Brain microvascular endothelial cell (primary cell): ENCODE data around the gene SOX5.

ENCODE experiments used
- DNase-seq: peaks from one replicate; pipeline ENCODE4 v3.0.0-alpha.2; 2020
- H3K27ac ChIP-seq: fragments of 250-450 bp; sonication (Bioruptor Pico); 2 replicates; pipeline ENCODE4 v1.5.1; 2020; ENCODE audit warnings: mild to moderate bottlenecking, moderate library complexity
- H3K27me3 ChIP-seq: fragments of 250-450 bp; sonication (Bioruptor Pico); replicated peaks from 2 replicates; pipeline ENCODE4 v1.5.1; 2020; ENCODE audit warnings: mild to moderate bottlenecking
- H3K36me3 ChIP-seq: fragments of 250-450 bp; sonication (Bioruptor Pico); replicated peaks from 2 replicates; pipeline ENCODE4 v1.5.1; 2020; ENCODE audit warnings: mild to moderate bottlenecking
- H3K4me3 ChIP-seq: 2 replicates; pipeline ENCODE4 v1.5.1; 2011; ENCODE audit warnings: low read depth, mild to moderate bottlenecking, control low read depth, low read length, moderate library complexity
- in situ Hi-C: cut with HindIII; loops from 2 replicates; pipeline ENCODE4 v1.10.0; 2017; ENCODE audit warnings: low sequenced_read_pairs, low pct_ligation_motif_present
- TF ChIP-seq, protein P1 (sequence below): IDR thresholded peaks from 2 replicates; pipeline ENCODE4 v1.5.1; 2011; ENCODE audit warnings: low read depth, mild to moderate bottlenecking, moderate library complexity, low read length, control low read depth, inconsistent platforms; ENCODE audit errors: missing control alignments

The SOX5 gene

DNA sequence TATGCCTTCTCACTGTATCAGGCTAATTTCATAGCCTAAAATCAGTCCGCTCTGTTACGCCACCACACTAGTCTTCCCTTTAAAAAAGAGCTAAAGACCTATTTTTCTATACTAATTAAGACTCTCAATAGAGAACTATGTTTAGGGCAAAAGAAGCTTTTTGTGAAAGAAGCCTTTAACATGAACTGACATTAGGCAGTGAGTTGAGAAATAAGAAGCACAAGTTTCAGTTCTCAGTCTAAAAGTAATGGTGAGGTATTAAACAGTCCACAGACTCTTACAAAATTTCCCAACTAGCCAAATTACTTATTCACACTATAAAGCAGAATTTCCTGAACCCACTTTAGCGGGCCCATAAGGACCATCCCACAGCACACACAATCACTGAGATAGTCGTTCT lies 93.7 kb downstream of the SOX5 start:
- TF ChIP-seq, protein P1, sequence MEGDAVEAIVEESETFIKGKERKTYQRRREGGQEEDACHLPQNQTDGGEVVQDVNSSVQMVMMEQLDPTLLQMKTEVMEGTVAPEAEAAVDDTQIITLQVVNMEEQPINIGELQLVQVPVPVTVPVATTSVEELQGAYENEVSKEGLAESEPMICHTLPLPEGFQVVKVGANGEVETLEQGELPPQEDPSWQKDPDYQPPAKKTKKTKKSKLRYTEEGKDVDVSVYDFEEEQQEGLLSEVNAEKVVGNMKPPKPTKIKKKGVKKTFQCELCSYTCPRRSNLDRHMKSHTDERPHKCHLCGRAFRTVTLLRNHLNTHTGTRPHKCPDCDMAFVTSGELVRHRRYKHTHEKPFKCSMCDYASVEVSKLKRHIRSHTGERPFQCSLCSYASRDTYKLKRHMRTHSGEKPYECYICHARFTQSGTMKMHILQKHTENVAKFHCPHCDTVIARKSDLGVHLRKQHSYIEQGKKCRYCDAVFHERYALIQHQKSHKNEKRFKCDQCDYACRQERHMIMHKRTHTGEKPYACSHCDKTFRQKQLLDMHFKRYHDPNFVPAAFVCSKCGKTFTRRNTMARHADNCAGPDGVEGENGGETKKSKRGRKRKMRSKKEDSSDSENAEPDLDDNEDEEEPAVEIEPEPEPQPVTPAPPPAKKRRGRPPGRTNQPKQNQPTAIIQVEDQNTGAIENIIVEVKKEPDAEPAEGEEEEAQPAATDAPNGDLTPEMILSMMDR = no peak
- Histone ChIP-seq H3K27me3 (no peaks in the 10 kb centered on the region), H3K36me3 (no peaks in the 10 kb centered on the region), H3K4me3 (no peak overlapping the region), H3K27ac (no peak overlapping the region)
- in situ Hi-C loops = no loop called here
- DNase-seq = no peak

DNA sequence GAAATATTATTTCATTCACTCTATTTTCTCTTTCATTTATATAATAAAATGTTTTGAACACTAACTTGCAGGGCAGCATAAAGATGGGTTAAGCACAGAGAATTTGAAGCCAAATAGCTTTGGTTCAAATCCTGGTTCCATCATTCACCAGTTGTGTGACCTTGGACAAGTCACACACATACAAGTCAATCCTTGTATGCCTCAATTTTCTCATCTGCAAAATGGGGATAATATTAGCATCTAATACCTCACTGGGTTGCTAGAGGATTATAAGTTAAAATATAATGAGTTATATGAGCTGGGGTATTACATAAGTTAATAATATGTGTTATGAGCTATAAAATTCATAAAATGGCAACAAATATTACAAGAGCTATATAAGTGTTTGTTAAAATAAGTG lies 94.9 kb downstream of the SOX5 start:
- H3K27me3 ChIP-seq = no peaks in the 10 kb centered on the region
- H3K4me3 ChIP-seq = no peak overlapping the region
- in situ Hi-C loops = no loop called here
- TF ChIP-seq, protein P1 = no peak
- no peaks in the 10 kb centered on the region for H3K36me3 ChIP-seq
- no peak overlapping the region for H3K27ac ChIP-seq
- no peak for DNase-seq

DNA sequence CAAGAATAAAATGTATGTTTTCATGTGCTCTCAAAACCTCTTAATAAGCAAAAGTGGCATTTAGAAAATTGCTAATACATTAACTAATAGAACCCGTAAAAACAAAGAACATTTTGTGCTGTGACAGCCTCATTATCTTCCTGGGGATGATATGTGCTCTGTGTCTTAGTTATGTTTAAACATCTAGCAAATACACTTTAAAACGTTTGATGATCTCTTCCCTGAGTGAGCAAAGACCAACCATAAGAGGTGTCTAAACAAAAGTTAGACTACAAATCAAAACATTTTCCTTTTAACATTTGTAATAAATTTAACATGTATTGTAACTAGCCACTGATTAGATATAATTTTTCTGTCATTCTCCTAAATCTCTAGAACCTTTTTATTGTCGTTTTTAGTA lies 95.8 kb downstream of the SOX5 start:
- Histone ChIP-seq H3K27me3 (no peaks in the 10 kb centered on the region), H3K36me3 (no peaks in the 10 kb centered on the region), H3K4me3 (no peak overlapping the region), H3K27ac (no peak overlapping the region)
- no peak for DNase-seq
- TF ChIP-seq, protein P1 = no peak
- in situ Hi-C loops = no loop called here

DNA sequence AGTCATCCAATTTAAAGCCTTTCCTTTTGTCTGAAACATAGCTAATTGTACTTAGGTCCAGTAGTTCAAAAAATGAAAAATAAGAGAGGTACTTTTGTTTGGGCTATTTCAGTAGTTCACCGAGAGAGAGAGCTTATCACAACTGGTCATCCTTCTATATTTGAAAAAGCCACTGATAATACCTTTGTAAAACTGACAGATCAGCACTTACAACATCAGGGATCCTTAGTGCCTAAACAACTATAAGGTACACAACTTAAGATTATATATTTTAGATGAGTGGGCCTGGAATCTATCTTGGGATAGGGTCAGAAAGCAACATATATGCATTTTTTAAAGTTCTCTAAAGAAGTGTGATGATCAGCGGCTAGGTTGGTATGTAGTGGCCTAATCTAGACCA lies 97.9 kb downstream of the SOX5 start:
- in situ Hi-C loops = no loop called here
- no peak overlapping the region for H3K4me3 ChIP-seq

DNA sequence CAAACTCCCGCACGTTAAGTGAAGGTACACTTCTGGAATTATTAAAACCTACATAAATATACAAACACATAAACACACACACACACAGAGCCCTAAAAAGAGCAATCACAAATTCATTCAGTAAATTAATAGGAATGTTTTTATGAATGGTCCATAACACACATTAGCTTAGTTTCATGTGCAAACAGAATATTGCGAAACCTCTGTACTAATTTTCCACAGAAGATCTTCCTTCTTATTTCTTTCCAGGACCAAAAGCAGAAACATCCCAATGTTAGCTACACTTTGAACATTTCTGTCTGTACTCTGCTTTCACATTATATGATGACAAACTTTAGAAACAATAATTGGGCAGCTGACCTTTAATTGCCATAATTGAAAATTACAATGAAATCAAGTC lies 101.6 kb downstream of the SOX5 start:
- no peak for DNase-seq
- no peak overlapping the region for H3K4me3 ChIP-seq
- no peak overlapping the region for H3K27ac ChIP-seq
- no peaks in the 10 kb centered on the region for H3K27me3 ChIP-seq
- TF ChIP-seq, protein P1 = no peak
- in situ Hi-C loops = no loop called here
- no peaks in the 10 kb centered on the region for H3K36me3 ChIP-seq

More for the DNA sequence above, 97.9 kb downstream of the SOX5 start:
- TF ChIP-seq, protein P1 = no peak
- H3K27ac ChIP-seq = no peak overlapping the region
- no peak for DNase-seq
- H3K27me3 ChIP-seq = no peaks in the 10 kb centered on the region
- H3K36me3 ChIP-seq = no peaks in the 10 kb centered on the region

DNA sequence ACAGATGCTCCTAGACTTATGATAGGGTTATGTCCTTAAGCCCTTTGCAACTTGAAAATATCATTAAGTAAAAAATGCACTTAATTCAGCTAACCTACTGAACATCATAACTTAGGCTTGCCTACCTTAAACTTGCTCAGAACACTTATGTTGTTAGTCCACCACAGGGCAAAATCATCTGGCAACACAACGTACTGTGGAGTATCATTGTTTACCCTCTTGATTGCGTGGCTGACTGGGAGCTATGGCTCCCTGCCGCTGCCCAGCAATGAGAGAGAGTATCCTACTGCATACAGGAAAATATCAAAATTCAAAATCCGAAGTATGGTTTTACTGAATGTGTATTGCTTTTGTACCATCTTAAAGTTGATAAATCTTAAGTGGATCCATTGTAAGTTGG lies 105.5 kb downstream of the SOX5 start:
- Histone ChIP-seq H3K27me3 (no peaks in the 10 kb centered on the region), H3K4me3 (no peak overlapping the region), H3K27ac (no peak overlapping the region), H3K36me3 (no peaks in the 10 kb centered on the region)
- TF ChIP-seq, protein P1 = no peak
- in situ Hi-C loops = no loop called here
- no peak for DNase-seq
